HepG2 (cell line): ENCODE results near the gene TOB2. TPM values are rescaled to one million over a fixed set of nuclear protein-coding genes. Genes with fewer than 3 reads are reported as not detected.

Source experiments
- ARID3A ChIP-seq: IDR thresholded peaks from 2 replicates; pipeline ENCODE4 v1.6.1; 2012; ENCODE audit warnings: low read depth, low read length, improper control_type of control experiment
- FOXO1 ChIP-seq: sonication (generic); formaldehyde crosslinking; IDR thresholded peaks from 2 replicates; pipeline ENCODE4 v1.4.0; 2020; ENCODE audit warnings: missing genetic modification reagents
- GATA4 ChIP-seq: sonication (generic); IDR thresholded peaks from 2 replicates; pipeline ENCODE4 v1.6.1; 2016; ENCODE audit warnings: antibody characterized with exemption, low read depth, borderline replicate concordance
- IKZF5 ChIP-seq: IDR thresholded peaks from 2 replicates; pipeline ENCODE4 v1.6.1; 2018; ENCODE audit warnings: missing genetic modification reagents, mild to moderate bottlenecking, missing compliant biosample characterization
- PAWR ChIP-seq: sonication (generic); formaldehyde crosslinking; IDR thresholded peaks from 2 replicates; pipeline ENCODE4 v1.4.0; 2020; ENCODE audit warnings: missing genetic modification reagents, mild to moderate bottlenecking, borderline replicate concordance
- POGK ChIP-seq: sonication (generic); formaldehyde crosslinking; conservative IDR thresholded peaks from 2 replicates; pipeline ENCODE4 v1.8.0; 2022; ENCODE audit warnings: mild to moderate bottlenecking, moderate library complexity, missing genetic modification reagents
- RNF219 ChIP-seq: sonication (generic); formaldehyde crosslinking; IDR thresholded peaks from 2 replicates; pipeline ENCODE4 v1.5.0; 2020; ENCODE audit warnings: mild to moderate bottlenecking, missing genetic modification reagents
- TBX3 ChIP-seq: fragments of 450-650 bp; IDR thresholded peaks from 2 replicates; pipeline ENCODE4 v1.6.1; 2017; ENCODE audit warnings: antibody characterized with exemption, mild to moderate bottlenecking, inconsistent platforms, borderline replicate concordance
- ZBTB39 ChIP-seq: sonication (generic); formaldehyde crosslinking; IDR thresholded peaks from 2 replicates; pipeline ENCODE4 v1.5.0; 2020; ENCODE audit warnings: missing genetic modification reagents
- ZMYM4 ChIP-seq: sonication (generic); formaldehyde crosslinking; IDR thresholded peaks from 2 replicates; pipeline ENCODE4 v1.8.1; 2023; ENCODE audit warnings: mild to moderate bottlenecking, missing genetic modification reagents
- ZNF30 ChIP-seq: sonication (generic); formaldehyde crosslinking; IDR thresholded peaks from 2 replicates; pipeline ENCODE4 v1.5.0; 2020; ENCODE audit warnings: mild to moderate bottlenecking, missing genetic modification reagents
- ZNF326 ChIP-seq: sonication (generic); formaldehyde crosslinking; IDR thresholded peaks from 2 replicates; pipeline ENCODE4 v1.4.0; 2020; ENCODE audit warnings: missing genetic modification reagents, borderline replicate concordance
- ZNF333 ChIP-seq: sonication (generic); formaldehyde crosslinking; IDR thresholded peaks from 2 replicates; pipeline ENCODE4 v1.4.0; 2020; ENCODE audit warnings: mild to moderate bottlenecking, missing genetic modification reagents, borderline replicate concordance
- ZNF362 ChIP-seq: sonication (generic); formaldehyde crosslinking; IDR thresholded peaks from 2 replicates; pipeline ENCODE4 v1.4.0; 2020; ENCODE audit warnings: missing genetic modification reagents, mild to moderate bottlenecking, borderline replicate concordance
- ZNF558 ChIP-seq: sonication (generic); formaldehyde crosslinking; IDR thresholded peaks from 2 replicates; pipeline ENCODE4 v1.9.0; 2022; ENCODE audit warnings: mild to moderate bottlenecking, missing genetic modification reagents, borderline replicate concordance
- ZNF691 ChIP-seq: sonication (generic); formaldehyde crosslinking; IDR thresholded peaks from 2 replicates; pipeline ENCODE4 v1.4.0; 2020; ENCODE audit warnings: missing genetic modification reagents, low read depth, mild to moderate bottlenecking, borderline replicate concordance
- ZNF891 ChIP-seq: sonication (generic); formaldehyde crosslinking; IDR thresholded peaks from 2 replicates; pipeline ENCODE4 v1.5.0; 2020; ENCODE audit warnings: mild to moderate bottlenecking, missing genetic modification reagents
- polyA plus RNA-seq, 8 experiments: library from polyadenylated mRNA; depleted of rRNA in 3 of 8; stranded (reverse) in 7 of 8; unstranded in 1 of 8; fragments of >200 nt; fragmentation: Illumina TruSeq in 4 of 8; extraction: Trizol in 4 of 8; gene quantifications; 2 replicates each; pipeline versions ENCODE4 v1.2.1 to v1.2.3, GENCODE V29; 2011 to 2016; ENCODE audit warnings: low read depth in 4 of 8, missing spikeins in 1 of 8, mixed read lengths in 1 of 8; ENCODE audit not compliant: insufficient read depth in 1 of 8
- total RNA-seq, 5 experiments: library from RNA; depleted of rRNA; stranded (reverse); fragments of >200 nt; fragmentation: Illumina TruSeq; extraction: Trizol; gene quantifications; 2 replicates each; pipeline ENCODE4 v1.2.3, GENCODE V29; 2016; ENCODE audit warnings: low read depth in 1 of 5

TOB2 gene
- total and polyA plus RNA-seq, 2 of the 13 experiments (the other 11 are each of a cell fraction or from before 2014, with no cell fraction given) = 12.2 to 13.7 TPM

- TF ChIP-seq ZBTB39 (CRISPR knock-in tag) = no peak
- no peak for TF ChIP-seq ZNF326 (CRISPR knock-in tag)
- peak; percentile 11; the same call in 1 of the 2 replicates for TF ChIP-seq ZNF362 (CRISPR knock-in tag)
- TF ChIP-seq PAWR = no peak
- TF ChIP-seq POGK (CRISPR knock-in tag) = 0 out of 2 replicates have a peak, but pooled peaks have one; percentile 47
- TF ChIP-seq ZNF891 (CRISPR knock-in tag) = peak; percentile 80
- no peak for TF ChIP-seq GATA4
- TF ChIP-seq TBX3 = no peak
- TF ChIP-seq ZMYM4 (CRISPR knock-in tag) = peak; percentile 60; the same call in 1 of the 2 replicates
- TF ChIP-seq ZNF333 (CRISPR knock-in tag) = no peak
- TF ChIP-seq ARID3A = no peak
- peak; percentile 55; the same call in 1 of the 2 replicates for TF ChIP-seq ZNF691
- TF ChIP-seq IKZF5 (CRISPR knock-in tag) = no peak
- TF ChIP-seq FOXO1 = no peak
- TF ChIP-seq ZNF558 = no peak
- TF ChIP-seq RNF219 (CRISPR knock-in tag) = no peak
- TF ChIP-seq ZNF30 (CRISPR knock-in tag) = no peak
Measured at GRCh38 chr22:41469218-41469851, 22.7 kb upstream of the TOB2 start (continued).
